Activated CD4-positive, alpha-beta T cell treated with anti-CD3 and anti-CD28 coated beads, Interleukin-2, Interleukin-6, amounts not matched to agents 100 ng/mL and 50 ng/mL, durations not matched to agents 16 hours and 8 hours (primary cell): ENCODE results near the gene GGA3.
"Not testable (repeated sequence)": the region's sequence is repeated elsewhere in the genome, so short reads cannot be mapped to it uniquely, and the experiment has no call there.

ENCODE experiments used
- DNase-seq: peaks from one replicate; pipeline ENCODE4 v3.0.0-alpha.2; 2020

GGA3 gene

GRCh38 chr17:75271955-75272847 lies 10.8 kb upstream of the GGA3 start:
- peak; percentile 35 for DNase-seq

- DNase-seq = peak; percentile 93
These were observed 10.0 kb upstream of the GGA3 start for GRCh38 chr17:75271233-75271954.

DNA sequence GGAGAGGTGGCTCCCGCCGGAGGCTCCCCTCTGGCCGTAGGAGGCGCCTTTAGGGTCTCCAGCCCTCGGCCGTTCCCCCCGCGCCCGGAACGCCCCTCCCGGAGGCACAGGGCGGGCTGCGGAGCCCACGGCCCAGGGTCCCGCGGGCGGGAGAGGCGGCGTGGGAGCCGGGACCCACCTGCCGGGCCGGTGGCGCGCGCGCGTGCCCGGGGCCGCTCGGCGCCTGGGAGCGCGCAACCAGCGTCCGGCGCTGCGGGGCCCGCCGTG lies 9.5 kb upstream of the GGA3 start, which contains the start of gene MIF4GD:
Gene MIF4GD, minus strand, starts transcription at position 266 of the 267 bp plus-strand sequence. CDS start 1,036 bp downstream, outside the sequence.
- DNase-seq = no peak

DNA sequence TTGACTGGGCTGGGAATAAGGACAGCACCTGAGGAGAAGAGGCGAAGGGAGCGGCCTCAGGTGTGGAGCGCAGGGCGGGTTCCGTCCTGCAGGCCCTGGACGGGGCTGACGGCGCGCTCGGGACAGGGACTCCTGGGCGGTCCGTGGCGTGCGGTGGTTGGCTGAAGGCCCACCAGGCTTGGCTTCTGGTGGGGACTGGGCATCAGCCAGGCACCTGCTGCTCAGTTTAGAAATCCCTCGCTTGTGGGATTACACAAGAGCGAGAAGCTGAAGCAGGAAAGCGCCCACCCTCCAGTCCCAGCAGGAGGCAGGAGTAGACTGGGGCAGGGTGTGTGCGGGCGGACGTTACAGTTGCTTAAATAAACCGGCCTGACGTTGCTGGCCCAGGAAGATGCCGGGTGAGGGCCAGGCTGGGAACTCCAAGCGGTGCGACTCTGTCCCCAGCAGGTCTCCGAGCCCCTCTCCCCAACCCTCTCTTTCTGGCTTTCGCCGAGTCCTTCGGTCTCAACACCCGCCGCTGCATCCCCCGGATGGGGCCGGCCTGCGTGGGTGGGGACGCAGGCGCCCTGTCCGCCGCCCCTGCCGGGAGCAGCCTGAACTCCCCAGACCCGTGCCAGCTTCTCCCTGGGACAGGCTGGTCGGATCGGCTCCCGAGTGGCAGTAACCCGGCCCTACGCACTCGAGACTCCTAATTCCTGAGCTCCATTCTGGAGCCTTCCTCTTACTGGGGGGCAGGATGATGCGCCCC lies 9.0 kb upstream of the GGA3 start:
- peak; percentile 70 for DNase-seq

DNA sequence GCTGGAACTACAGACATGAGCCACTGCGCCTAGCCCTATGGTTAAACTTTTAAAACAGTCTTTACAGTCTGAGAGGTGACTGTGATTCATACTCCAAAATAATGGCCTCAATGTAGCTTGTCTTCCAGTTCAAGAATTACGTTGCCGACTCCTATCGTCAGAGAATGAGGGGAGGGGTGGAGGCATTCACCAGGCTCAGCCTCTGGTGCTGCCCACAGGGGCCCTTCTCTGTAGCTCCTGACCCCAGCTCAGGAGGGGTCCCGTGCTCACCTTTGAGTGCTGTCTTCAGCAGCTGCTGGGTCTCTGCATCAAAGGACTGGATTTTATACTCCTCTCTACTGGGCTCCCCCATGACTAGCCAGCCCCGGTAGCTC lies 8.4 kb upstream of the GGA3 start:
- no peak for DNase-seq

- DNase-seq = no peak
These were observed 6.2 kb upstream of the GGA3 start for GRCh38 chr17:75267411-75268232.

- DNase-seq = no peak
These were observed 5.7 kb upstream of the GGA3 start for GRCh38 chr17:75267153-75267410.

DNA sequence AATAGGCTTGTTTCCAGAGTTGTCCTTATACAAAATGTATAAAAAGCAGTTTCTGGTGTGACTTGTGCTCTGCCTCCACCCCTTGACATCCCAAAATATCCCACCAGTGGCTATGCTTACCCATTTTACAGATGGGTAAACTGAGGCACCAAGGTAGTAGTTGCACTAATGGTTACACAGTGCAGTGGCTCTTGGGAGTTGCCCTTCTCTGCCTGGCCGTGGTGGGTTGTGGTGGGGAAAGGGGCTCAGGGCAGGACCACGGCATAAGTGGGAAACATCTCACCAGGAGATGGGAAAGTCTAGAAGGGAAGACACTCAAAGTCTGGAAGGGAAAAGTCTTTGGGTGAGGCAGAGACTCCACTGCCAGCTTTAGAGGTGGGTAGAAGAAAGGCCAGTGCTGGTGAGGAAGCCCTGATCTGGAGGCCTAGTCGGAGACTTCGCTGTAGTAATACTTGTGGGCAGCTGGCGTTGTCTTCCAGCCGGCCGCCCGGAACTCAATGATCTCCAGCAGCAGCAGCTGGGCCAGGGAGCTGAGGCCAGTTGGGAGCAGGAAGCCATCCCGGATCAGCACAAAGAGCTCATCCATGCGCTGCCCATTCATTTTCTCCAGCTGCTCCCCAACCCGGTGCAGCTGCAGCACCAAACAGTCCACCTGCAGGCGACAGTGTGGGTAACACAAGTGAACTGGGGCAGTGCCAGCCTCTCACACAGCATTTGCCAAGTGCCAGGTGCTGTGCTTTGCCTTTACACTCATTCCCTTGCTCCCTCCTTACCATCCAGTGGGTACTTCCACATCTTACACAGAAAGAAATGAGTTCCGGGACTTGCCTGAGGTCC lies 5.1 kb upstream of the GGA3 start:
- DNase-seq = no peak

DNA sequence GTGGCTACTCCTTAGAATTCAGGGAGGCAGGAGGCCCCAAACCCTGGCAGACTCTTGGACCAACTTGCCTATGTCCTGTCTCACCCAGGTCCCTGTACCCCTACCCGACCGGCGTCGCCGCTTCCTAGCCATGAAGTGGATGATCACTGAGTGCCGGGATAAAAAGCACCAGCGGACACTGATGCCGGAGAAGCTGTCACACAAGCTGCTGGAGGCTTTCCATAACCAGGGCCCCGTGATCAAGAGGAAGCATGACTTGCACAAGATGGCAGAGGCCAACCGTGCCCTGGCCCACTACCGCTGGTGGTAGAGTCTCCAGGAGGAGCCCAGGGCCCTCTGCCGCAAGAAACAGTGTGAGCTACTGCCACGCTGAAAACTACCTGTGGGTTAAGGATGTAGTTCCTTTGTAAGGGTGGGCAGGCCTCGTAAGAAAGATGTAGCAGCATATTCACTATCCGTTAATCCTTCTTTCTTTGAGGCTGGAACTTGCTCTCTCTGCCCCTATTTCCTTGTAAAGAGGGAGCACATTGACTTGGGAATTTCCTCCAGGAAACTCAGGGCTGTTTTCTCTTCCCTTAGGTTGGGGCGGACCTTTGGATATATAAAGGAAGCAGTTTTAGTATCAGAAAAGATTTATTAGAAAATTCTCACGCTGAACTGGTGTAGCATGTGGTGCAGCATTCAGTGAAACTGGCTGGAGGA lies 4.4 kb upstream of the GGA3 start:
- DNase-seq = no peak

DNA sequence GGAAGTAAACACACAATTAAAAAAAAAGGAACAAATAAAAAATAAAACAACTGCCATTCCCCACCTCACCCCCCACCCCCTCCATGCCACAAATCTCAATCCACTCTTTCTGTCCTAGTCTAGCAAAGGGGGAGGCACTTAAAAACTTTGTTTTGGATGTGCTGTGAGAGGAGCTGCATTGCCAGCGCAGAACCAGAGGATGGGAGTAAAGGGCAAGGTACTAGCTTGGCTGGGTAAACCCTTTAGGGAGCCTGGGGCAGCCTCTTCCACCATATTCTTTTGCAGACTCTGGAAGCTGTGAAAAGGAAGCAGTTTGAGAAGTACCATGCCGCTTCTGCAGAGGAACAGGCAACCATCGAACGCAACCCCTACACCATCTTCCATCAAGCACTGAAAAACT lies 1.6 kb upstream of the GGA3 start:
- no peak for DNase-seq

DNA sequence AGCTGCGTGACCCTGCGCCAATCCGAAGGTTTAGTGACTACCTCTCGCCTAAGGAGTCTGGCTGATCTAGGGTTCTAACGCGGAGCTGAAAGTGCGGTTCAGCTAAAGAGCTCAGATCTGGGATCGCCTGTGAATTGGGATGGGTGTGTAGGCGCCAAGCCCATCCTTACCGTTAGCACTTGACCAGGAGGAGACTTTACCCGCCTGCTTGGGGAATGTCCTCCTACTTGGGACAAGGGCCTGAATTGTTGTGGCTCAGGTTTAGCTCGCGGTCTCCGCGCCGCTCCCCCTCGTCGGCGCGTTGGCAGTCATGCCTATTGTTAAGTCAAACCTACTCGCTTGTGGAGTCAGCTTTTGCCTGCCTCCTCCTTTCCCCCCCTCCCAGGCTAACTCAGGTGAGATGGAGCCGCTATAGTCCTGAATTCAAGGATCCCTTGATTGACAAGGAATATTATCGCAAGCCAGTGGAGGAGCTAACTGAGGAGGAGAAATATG lies 753 bp upstream of the GGA3 start:
- DNase-seq = no peak

DNA sequence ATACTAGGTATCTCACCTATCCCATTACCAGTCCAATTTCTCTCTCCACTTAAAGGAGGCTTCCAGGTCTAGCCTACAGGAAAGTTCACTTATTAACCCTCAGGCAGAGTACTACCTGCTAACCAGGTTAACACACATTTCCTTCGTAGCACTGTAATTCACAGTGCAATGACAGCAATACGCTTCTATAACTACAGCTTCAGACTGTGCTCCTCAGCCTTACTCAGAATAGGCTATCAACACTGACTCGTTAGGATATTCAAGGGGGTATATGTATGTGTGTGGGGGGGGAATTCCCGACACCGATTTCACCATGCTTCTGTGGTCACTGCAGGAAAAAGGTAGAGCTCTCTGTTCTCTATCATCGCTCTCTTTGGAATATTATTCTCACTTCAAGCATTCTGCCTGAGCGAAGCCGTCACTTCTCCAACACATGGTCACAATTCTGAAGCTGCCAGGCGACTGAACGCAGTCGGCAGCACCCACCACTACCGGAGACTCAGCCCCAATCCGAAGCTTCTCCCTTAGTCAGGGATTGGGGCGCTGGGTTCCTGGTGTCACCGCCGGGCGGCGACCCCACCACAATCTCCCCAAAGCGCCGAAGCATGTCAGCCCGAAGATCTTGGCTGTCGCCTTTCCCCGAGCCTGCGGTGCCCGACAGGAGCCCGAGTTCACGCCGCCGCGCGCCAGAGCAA lies 618 bp downstream of the GGA3 start:
- peak; percentile 56 for DNase-seq

DNA sequence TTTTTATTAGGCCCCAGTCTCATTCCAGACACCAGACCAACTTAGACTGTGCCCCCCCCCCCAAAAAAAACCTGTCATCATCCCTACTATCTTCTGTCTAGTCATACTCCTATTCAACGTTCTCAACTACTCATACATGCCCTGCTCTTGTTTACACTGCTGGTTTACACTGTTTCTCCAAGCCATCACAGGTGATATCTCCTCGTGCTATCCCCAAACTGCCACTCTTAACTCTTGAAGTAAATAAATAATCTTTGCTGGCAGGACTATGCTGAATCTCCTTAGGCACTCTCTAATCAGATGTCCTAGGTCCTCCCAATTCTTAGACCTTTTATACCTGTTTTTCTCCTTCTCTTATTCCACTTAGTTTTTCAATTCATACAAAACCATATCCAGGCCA lies 4.2 kb downstream of the GGA3 start:
- DNase-seq = not testable (repeated sequence)

GRCh38 chr17:75255954-75256698 lies 5.3 kb downstream of the GGA3 start:
- not testable (repeated sequence) for DNase-seq

GRCh38 chr17:75252039-75252816 lies 9.2 kb downstream of the GGA3 start:
- DNase-seq = no peak

DNA sequence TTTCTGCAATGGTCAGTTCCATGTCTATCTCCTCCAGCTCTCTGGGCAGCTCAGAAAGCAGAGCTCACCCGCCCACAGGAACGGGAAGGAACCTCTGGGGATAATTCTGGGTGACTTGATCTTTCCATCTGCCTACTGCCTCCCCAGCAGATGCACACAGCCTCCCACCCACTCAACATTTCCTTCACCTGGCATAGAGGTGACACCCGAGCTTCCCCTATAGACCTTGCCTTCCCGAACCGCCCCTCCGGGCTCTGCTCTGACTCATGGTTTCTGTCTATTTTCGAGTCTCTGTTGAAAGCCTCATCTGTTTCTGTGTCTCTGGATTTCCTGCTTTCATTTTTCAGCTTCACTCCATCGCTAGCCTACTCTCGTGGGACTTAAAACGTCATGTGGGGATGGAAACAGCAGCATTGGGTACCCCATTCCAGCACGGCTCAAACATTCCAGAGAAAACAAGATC lies 11.4 kb downstream of the GGA3 start:
- DNase-seq = peak; percentile 89

- no peak for DNase-seq
These were observed 11.8 kb downstream of the GGA3 start for GRCh38 chr17:75249564-75249963.

DNA sequence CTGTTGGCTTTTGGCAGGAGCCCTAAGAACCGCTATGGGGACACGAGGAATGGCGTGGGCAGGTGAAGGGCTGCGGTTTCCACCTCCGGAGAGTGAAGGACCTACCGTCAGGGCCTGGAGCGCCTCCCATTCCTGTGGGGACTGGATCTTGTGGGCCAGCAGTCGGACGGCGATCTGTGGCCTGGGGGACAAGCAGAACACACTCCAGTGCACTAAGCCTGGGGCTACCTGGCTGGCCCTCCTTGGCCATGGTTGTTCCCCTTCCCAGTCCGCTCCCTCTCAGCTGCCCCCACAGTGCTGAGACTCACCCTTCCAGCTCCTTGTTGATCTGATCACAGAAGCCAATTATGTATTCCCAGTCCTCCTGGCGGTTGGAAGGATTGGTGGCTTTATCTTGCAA lies 15.0 kb downstream of the GGA3 start:
- DNase-seq = no peak

- DNase-seq = no peak
These were observed 16.4 kb downstream of the GGA3 start for GRCh38 chr17:75245011-75245410.
